ENCODE data around the gene ARX. TPM values are rescaled to one million over a fixed set of nuclear protein-coding genes. Genes with fewer than 3 reads are reported as not detected.
A peak's percentile ranks its signal among the peaks of the same experiment; 100 is the strongest.

Gene ARX
- total RNA-seq, 1 donor from 2014 or later, result not detected

- Mint-ChIP-seq H3K4me3 (ENCODE audit: unreplicated experiment) (no peak overlapping the region), H3K27me3 (ENCODE audit: low read depth, unreplicated experiment) (no peaks in the 10 kb centered on the region), H3K27ac (ENCODE audit: unreplicated experiment) (no peak overlapping the region), H3K36me3 (ENCODE audit: low read depth, unreplicated experiment) (no peaks in the 10 kb centered on the region), H3K9me3 (ENCODE audit: unreplicated experiment) (no peaks in the 10 kb centered on the region), H3K4me1 (ENCODE audit: low read depth, unreplicated experiment) (peaks cover 4% of the 10 kb centered on the region)
- TF ChIP-seq CTCF (IDR thresholded peaks at IDR 0.05; ENCODE audit: insufficient read depth, low read depth, low read length), result no peak
- TF ChIP-seq EZH2 (IDR thresholded peaks at IDR 0.05; ENCODE audit: insufficient read depth, low read length), result no peak
- Histone ChIP-seq H4K20me1 (ENCODE audit: insufficient read depth, low read length) (no peaks in the 10 kb centered on the region), H3K4me1 (ENCODE audit: insufficient read depth, low read length) (no peaks in the 10 kb centered on the region), H2AFZ (ENCODE audit: low read depth, low read length) (no peak overlapping the region), H3K4me2 (ENCODE audit: low read length) (no peak overlapping the region), H3K36me3 (ENCODE audit: insufficient read depth, low read length) (no peaks in the 10 kb centered on the region), H3K79me2 (ENCODE audit: insufficient read depth, low read length) (no peaks in the 10 kb centered on the region), H3K27me3 (ENCODE audit: insufficient read depth, low read length) (no peaks in the 10 kb centered on the region), H3K27ac (ENCODE audit: low read depth, low read length) (no peak overlapping the region), H3K9me3 (ENCODE audit: insufficient read depth, low read depth, low read length) (no peaks in the 10 kb centered on the region), H3K4me3 (ENCODE audit: insufficient read depth, low read depth, low read length) (no peak overlapping the region), H3K9ac (ENCODE audit: low read length) (no peak overlapping the region)
- no peak for DNase-seq (ENCODE audit: low read depth)
- FAIRE-seq, result peak; percentile 100
Observed at GRCh38 chrX:24983931-24984330, 31.8 kb downstream of the ARX start.

- H3K27me3 ChIP-seq (ENCODE audit: insufficient read depth, low read length), result no peaks in the 10 kb centered on the region
- no peaks in the 10 kb centered on the region for H3K4me1 ChIP-seq (ENCODE audit: insufficient read depth, low read length)
- peaks cover 4% of the 10 kb centered on the region for H3K4me1 Mint-ChIP-seq (ENCODE audit: low read depth, unreplicated experiment)
- no peaks in the 10 kb centered on the region for H3K79me2 ChIP-seq (ENCODE audit: insufficient read depth, low read length)
- peak overlapping the region; percentile 19 for H3K4me2 ChIP-seq (ENCODE audit: low read length)
- H2AFZ ChIP-seq (ENCODE audit: low read depth, low read length), result no peak overlapping the region
- FAIRE-seq, result peak; percentile 87
- no peaks in the 10 kb centered on the region for H4K20me1 ChIP-seq (ENCODE audit: insufficient read depth, low read length)
- H3K27me3 Mint-ChIP-seq (ENCODE audit: low read depth, unreplicated experiment), result no peaks in the 10 kb centered on the region
- no peaks in the 10 kb centered on the region for H3K9me3 Mint-ChIP-seq (ENCODE audit: unreplicated experiment)
- DNase-seq (ENCODE audit: low read depth), result no peak
- H3K36me3 ChIP-seq (ENCODE audit: insufficient read depth, low read length), result no peaks in the 10 kb centered on the region
- TF ChIP-seq CTCF (IDR thresholded peaks at IDR 0.05; ENCODE audit: insufficient read depth, low read depth, low read length) (no peak), EZH2 (IDR thresholded peaks at IDR 0.05; ENCODE audit: insufficient read depth, low read length) (no peak)
- no peak overlapping the region for H3K9ac ChIP-seq (ENCODE audit: low read length)
- no peaks in the 10 kb centered on the region for H3K9me3 ChIP-seq (ENCODE audit: insufficient read depth, low read depth, low read length)
- no peak overlapping the region for H3K4me3 ChIP-seq (ENCODE audit: insufficient read depth, low read depth, low read length)
- no peak overlapping the region for H3K27ac Mint-ChIP-seq (ENCODE audit: unreplicated experiment)
- no peak overlapping the region for H3K4me3 Mint-ChIP-seq (ENCODE audit: unreplicated experiment)
- no peak overlapping the region for H3K27ac ChIP-seq (ENCODE audit: low read depth, low read length)
- no peaks in the 10 kb centered on the region for H3K36me3 Mint-ChIP-seq (ENCODE audit: low read depth, unreplicated experiment)
Observed at GRCh38 chrX:24982306-24982965, 33.3 kb downstream of the ARX start.

- Histone ChIP-seq H3K9ac (ENCODE audit: low read length) (no peak overlapping the region), H3K4me1 (ENCODE audit: insufficient read depth, low read length) (no peaks in the 10 kb centered on the region), H3K9me3 (ENCODE audit: insufficient read depth, low read depth, low read length) (no peaks in the 10 kb centered on the region), H3K4me2 (ENCODE audit: low read length) (no peak overlapping the region), H4K20me1 (ENCODE audit: insufficient read depth, low read length) (no peaks in the 10 kb centered on the region), H3K36me3 (ENCODE audit: insufficient read depth, low read length) (no peaks in the 10 kb centered on the region), H2AFZ (ENCODE audit: low read depth, low read length) (no peak overlapping the region), H3K4me3 (ENCODE audit: insufficient read depth, low read depth, low read length) (no peak overlapping the region), H3K27me3 (ENCODE audit: insufficient read depth, low read length) (no peaks in the 10 kb centered on the region), H3K27ac (ENCODE audit: low read depth, low read length) (no peak overlapping the region), H3K79me2 (ENCODE audit: insufficient read depth, low read length) (no peaks in the 10 kb centered on the region)
- H3K27ac Mint-ChIP-seq (ENCODE audit: unreplicated experiment), result no peak overlapping the region
- FAIRE-seq, result no peak
- H3K9me3 Mint-ChIP-seq (ENCODE audit: unreplicated experiment), result no peaks in the 10 kb centered on the region
- H3K4me1 Mint-ChIP-seq (ENCODE audit: low read depth, unreplicated experiment), result peaks cover 4% of the 10 kb centered on the region
- no peaks in the 10 kb centered on the region for H3K27me3 Mint-ChIP-seq (ENCODE audit: low read depth, unreplicated experiment)
- no peak for TF ChIP-seq CTCF (IDR thresholded peaks at IDR 0.05; ENCODE audit: insufficient read depth, low read depth, low read length)
- TF ChIP-seq EZH2 (IDR thresholded peaks at IDR 0.05; ENCODE audit: insufficient read depth, low read length), result no peak
- no peak overlapping the region for H3K4me3 Mint-ChIP-seq (ENCODE audit: unreplicated experiment)
- no peaks in the 10 kb centered on the region for H3K36me3 Mint-ChIP-seq (ENCODE audit: low read depth, unreplicated experiment)
- DNase-seq (ENCODE audit: low read depth), result no peak
Observed at GRCh38 chrX:24981030-24981429, 34.7 kb downstream of the ARX start.
